ENCODE measurements around the gene MTA3.
A peak's percentile ranks its signal among the peaks of the same experiment; 100 is the strongest.
"Not testable (repeated sequence)": the region's sequence is repeated elsewhere in the genome, so short reads cannot be mapped to it uniquely, and the experiment has no call there.

The MTA3 gene

GRCh38 chr2:42568401-42569115, at the start of gene MTA3:
MTA3 (plus strand) TSS chr2:42568632; CDS start chr2:42568746, 114 bp downstream.
- DNase-seq: peak; percentile 64

DNA sequence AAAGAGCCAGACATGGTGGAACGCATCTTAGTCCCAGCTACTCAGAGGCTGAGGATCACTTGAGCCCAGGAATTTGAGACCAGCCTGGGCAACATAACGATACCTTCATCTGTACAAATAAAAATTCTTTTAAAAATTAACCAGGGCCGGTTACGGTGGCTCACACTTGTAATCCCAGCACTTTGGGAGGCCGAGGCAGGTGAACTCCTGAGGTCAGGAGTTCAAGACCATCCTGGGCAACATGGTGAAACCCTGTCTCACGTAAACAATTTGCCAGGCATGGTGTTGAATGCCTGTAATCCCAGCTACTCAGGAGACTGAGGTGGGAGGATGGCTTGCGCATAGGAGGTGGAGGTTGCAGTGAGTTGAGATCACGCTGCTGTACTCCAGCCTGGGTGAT, 48.8 kb upstream of the MTA3 start:
- DNase-seq: no peak

DNA sequence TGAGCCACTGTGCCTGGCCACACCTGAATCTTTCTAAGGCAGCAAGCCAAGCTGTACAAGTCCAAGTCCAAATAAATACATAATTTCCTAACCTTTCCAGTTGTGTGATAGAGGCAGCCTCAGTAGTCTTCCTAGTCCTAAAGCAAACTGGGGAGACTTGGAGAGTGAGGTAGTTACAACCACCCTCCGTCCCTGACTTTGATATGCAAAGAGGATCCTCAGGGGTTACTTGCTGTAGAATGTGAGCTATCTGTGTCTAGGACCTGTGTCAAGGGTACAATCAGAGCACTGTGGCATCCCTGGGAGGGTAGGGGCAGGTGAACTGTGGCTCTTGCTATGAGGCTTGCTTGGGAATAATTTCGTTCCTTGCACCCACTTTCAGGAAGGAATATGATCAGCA, 46.4 kb upstream of the MTA3 start:
- DNase-seq: no peak

- DNase-seq: no peak
These were observed 45.1 kb upstream of the MTA3 start for GRCh38 chr2:42523341-42523740.

GRCh38 chr2:42532397-42532796, 36.0 kb upstream of the MTA3 start:
- no peak for DNase-seq

DNA sequence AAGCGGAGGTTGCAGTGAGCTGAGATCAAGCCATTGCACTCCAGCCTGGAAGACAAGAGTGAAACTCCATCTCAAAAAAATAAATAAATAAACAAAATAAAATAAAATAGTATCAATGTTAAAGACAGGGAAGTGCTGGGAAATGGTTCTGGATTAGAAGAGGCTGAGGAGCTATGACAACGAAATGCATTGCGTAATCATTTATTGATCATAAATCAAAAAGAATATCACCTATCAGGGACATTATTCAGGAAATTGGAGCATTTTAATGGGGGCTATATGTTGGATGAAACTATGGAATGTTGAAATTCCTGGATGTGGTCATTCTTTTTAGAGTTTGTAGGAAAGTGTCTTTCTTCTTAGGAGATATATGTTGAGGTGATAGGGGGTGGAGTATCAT, 30.9 kb upstream of the MTA3 start:
- DNase-seq: no peak

GRCh38 chr2:42542871-42543270, 25.6 kb upstream of the MTA3 start:
- DNase-seq: no peak

DNA sequence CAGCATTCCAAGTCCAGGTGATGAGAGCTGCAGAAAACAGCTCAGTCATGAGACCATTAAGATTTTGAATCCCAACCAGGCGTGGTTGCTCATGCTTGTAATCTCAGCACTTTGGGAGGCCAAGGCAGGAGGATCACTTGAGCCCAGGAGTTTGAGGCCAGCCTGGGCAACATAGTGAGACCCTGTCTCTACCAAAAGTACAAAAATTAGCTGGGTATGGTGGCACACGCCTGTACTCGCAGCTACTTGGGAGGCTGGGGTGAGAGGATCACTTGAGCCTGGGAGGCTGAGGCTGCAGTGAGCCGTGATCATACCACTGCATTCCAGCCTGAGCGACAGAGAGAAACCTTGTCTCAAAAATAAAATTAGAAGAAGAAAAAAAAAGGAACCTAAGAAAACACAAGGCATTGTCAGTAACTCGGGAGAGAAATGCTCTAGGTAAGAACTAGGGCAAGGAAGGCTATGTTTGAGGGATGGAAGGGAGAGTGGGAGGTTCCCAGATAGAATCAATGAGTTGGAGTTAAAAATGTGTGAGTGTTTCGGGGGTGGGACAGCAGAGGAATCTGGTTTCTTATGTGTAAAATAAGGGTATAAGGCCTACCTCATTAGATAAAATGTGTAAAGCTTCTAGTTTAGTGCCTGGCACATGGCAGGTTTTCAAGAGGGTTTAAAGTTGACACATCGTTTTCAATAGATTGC, 23.3 kb upstream of the MTA3 start:
- no peak for DNase-seq

DNA sequence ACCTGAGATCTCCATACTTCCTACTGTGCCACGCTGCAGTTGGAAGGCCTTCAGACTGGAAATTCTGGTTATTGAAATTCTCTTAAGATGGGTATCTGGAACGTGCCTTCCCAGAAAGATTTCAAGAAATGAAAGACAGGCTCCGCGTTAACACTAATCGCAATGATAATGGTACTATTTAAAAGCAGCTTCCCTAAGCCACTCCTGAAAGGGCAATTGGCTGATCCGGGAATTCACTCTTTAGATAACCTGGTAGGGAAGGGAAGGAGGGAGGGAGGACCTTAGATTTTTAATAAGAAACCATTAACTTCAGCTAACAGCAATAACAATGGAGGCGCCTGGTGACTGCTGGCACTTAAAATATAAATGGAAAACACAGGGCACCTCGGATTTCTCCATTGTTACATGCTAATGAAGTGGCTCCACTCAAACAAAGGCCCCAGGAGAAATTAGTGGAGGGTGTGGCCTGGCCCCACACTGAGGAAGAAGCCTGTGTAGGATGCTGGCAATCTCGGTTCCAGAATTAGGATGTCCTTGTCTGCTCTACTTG, 22.5 kb upstream of the MTA3 start:
- DNase-seq: no peak

- DNase-seq: no peak
These were observed 21.4 kb upstream of the MTA3 start for GRCh38 chr2:42547014-42547413.

- DNase-seq: no peak
These were observed 20.8 kb upstream of the MTA3 start for GRCh38 chr2:42547446-42548295.

DNA sequence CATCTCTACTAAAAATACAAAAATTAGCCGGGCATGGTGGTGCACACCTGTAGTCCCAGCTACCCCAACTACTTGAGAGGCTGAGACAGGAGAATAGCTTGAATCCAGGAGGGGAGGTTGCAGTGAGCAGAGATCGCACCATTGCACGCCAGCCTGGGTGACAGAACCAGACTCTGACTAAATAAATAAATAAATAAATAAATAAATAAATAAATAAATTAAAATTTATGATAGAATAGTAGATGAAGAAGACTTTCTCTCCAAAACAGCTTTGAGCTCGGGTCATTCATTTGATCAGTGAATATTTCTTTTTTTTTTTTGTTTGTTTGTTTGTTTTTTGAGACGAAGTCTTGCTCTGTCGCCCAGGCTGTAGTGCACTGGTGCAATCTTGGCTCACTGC, 17.6 kb upstream of the MTA3 start:
- DNase-seq: no peak

DNA sequence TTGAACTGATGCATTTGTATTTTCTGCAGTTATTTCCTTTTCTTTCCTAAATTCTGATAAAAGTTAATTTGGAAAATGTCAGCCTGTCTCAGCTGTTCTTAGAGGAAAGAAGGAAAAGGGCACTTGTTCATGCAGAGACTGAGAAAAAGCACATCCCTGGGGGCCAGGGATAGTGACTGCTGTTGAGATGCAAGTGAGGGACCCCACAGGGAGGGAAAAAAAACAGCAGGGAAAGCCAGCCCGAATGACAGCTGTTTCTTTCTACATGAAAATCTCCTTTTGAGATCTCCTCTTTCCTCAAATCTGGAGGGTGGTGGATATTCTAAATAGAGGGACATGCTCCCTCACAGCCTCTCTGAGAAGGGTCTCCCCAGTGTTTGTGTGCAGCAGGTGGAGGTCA, 14.0 kb upstream of the MTA3 start:
- DNase-seq: no peak

- DNase-seq: no peak
These were observed 12.0 kb upstream of the MTA3 start for GRCh38 chr2:42556315-42556890.

DNA sequence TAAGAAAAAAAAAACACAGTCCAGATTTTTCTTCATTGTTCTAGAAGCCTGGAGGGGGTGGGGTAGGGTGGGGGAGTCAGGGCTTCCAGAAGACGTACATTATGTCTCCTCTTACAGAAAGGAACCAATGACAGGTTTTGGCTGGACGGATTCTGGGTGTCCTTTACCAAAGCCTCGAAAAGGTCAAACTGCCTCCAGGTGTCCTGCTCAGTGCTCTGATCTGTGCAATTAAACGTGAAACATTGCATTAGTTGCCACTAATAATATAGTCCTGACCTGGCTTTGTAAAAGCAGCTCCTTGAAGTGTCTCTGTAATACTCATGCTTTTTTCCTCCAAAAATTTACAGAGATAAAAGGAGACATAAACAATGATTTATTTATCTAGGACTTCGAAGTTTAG, 11.1 kb upstream of the MTA3 start:
- DNase-seq: no peak

- DNase-seq: no peak
These were observed 9.6 kb upstream of the MTA3 start for GRCh38 chr2:42558827-42559226.

DNA sequence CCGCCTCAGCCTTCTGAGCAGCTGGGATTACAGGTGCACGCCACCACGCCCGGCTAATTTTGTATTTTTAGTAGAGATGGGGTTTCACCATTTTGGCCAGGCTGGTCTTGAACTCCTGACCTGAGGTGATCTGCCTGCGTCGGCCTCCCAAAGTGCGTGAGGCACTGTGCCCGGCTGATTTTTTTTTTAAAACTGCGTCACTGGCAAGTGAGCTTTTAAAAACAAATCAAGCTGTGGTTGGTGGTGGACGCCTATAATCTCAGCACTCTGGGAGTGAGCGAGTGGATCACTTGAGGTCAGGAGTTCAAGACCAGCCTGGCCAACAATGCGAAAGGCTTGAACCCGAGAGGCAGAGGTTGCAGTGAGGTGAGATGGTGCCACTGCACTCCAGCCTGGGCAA, 8.3 kb upstream of the MTA3 start:
- not testable (repeated sequence) for DNase-seq

DNA sequence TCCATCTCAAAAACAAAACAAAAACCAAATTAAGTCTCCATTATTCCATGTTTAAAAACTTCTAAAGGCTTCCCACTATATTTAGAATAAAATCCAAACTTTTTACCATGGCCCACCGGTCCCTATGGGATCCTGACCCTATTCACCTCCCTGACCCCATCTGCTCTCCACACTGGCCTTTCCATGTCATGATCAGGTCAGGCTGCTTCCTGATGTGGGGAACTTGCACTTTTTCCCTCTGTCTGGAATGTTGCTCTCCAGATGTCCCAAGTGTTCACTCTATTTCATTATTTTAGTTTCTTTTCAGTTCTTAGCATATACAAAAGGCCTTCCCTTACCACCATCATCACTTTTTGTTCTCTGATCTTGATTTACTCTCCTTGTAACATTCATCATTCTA, 7.5 kb upstream of the MTA3 start:
- DNase-seq: no peak

- no peak for DNase-seq
These were observed 5.8 kb upstream of the MTA3 start for GRCh38 chr2:42562474-42563144.

DNA sequence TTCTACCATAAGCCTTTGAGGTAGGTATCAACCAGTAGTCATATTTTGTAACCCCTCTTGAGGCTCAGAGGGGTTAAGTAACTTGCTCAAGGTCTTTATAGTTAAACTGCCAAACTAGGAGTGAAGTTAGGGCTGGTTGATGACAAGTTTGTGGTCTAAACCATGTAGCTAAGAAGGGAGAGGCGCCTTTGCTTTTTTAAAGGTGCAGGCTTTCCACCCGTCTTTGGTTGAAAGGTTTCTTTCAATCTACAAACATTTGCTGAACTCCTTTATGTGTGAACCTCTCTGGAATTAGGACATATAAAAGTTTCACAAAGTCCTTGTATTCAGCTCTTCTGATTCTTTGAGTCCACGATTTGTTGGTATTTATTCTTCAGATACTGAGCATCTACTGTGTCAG, 2.4 kb upstream of the MTA3 start:
- peak; percentile 6 for DNase-seq

- DNase-seq: no peak
These were observed 1.6 kb upstream of the MTA3 start for GRCh38 chr2:42566837-42567321.

DNA sequence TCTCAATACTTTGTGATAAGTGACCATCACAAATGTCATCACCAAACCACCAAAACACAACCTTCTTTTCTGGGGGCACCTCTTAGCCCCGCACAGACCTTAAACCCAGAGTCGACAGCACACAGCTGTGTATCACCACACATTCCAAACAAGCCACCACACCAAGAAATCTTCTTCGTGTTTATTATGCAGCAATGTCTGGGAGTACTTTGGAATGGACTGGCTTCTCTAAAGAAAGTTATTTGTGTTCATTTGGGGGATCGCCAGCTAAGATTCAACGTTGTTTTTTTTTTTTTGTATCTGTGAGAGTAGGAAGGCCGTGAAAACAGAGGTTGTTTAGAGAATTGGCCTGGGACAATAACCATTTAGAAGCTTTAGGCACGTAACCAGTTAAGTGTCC, 1.1 kb upstream of the MTA3 start:
- no peak for DNase-seq
